MM.1S (cell line): Measurements from ENCODE around the gene RNU1-4.
"Not testable (repeated sequence)": the region's sequence is repeated elsewhere in the genome, so short reads cannot be mapped to it uniquely, and the experiment has no call there.

Source experiments
- EZH2 ChIP-seq: fragments of 300-600 bp; sonication (generic); optimal IDR thresholded peaks from 2 replicates; pipeline ENCODE3; 2017; ENCODE audit warnings: low read depth, mild to moderate bottlenecking, antibody characterized with exemption, low read length, mixed read lengths
- TF ChIP-seq, protein P1 (sequence below): fragments of 300-600 bp; sonication (generic); IDR thresholded peaks from 2 replicates; pipeline ENCODE4 v1.5.1; 2016; ENCODE audit warnings: antibody characterized with exemption, low read length, mixed read lengths

DNA sequence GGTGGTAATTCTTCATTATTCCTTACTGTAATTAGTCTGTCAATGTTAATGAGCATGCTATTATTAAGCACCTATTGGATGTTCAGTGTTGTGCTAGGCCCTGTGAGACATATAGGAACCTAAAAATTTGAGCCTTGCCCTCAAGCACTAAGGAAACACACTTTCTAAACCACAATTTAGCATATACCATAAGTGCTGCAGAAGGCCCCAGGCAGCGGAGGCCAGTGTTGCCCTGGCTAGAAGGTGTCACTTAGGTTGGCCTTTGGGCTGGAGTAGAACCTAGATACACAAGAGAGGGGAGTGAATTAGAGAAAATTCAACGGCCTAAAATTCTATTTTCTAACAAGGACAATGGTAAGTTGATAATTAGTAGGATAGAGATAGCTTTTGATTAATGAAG is 44.6 kb downstream of the RNU1-4 start:
- TF ChIP-seq, protein P1, sequence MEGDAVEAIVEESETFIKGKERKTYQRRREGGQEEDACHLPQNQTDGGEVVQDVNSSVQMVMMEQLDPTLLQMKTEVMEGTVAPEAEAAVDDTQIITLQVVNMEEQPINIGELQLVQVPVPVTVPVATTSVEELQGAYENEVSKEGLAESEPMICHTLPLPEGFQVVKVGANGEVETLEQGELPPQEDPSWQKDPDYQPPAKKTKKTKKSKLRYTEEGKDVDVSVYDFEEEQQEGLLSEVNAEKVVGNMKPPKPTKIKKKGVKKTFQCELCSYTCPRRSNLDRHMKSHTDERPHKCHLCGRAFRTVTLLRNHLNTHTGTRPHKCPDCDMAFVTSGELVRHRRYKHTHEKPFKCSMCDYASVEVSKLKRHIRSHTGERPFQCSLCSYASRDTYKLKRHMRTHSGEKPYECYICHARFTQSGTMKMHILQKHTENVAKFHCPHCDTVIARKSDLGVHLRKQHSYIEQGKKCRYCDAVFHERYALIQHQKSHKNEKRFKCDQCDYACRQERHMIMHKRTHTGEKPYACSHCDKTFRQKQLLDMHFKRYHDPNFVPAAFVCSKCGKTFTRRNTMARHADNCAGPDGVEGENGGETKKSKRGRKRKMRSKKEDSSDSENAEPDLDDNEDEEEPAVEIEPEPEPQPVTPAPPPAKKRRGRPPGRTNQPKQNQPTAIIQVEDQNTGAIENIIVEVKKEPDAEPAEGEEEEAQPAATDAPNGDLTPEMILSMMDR: not testable (repeated sequence)
- TF ChIP-seq EZH2: not testable (repeated sequence)
